ENCODE results near the gene ABCC11.

Gene ABCC11

GRCh38 chr16:48220891-48221290 is 26.4 kb downstream of the ABCC11 start:
- TF ChIP-seq POLR2AphosphoS5 (IDR thresholded peaks at IDR 0.05; ENCODE audit: low read depth, low read length), result no peak
- TF ChIP-seq TAF1 (IDR thresholded peaks at IDR 0.05; ENCODE audit: borderline replicate concordance, low read depth, low read length), result no peak
- TF ChIP-seq POLR2A (IDR thresholded peaks at IDR 0.05; ENCODE audit: low read depth, low read length), result no peak
- FAIRE-seq, result no peak
- no peak for DNase-seq (ENCODE audit: insufficient read length)

GRCh38 chr16:48218473-48218872 is 28.9 kb downstream of the ABCC11 start:
- FAIRE-seq, result no peak
- TF ChIP-seq POLR2AphosphoS5 (IDR thresholded peaks at IDR 0.05; ENCODE audit: low read depth, low read length) (no peak), POLR2A (IDR thresholded peaks at IDR 0.05; ENCODE audit: low read depth, low read length) (no peak), TAF1 (IDR thresholded peaks at IDR 0.05; ENCODE audit: borderline replicate concordance, low read depth, low read length) (no peak)

DNA sequence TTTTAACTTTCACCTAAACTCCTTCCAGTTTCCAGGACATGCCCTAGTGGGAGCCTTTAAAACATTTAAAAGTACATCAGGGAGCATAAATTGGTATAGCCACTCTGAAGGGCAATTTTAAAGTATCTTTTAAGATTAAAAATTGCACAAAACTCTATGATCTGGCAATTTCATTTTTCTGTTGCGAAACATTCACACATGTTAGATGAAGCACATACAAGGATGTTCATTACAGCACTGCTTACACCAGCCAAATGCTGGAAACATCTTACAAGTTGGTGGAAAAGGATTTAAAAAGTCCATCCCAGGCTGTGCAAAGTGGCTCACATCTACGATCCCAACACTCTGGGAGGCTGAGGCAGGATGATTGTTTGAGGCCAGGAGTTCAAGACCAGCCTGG is 29.6 kb downstream of the ABCC11 start:
- no peak for FAIRE-seq
- DNase-seq (ENCODE audit: insufficient read length), result no peak
- no peak for TF ChIP-seq TAF1 (IDR thresholded peaks at IDR 0.05; ENCODE audit: borderline replicate concordance, low read depth, low read length)
- no peak for TF ChIP-seq POLR2AphosphoS5 (IDR thresholded peaks at IDR 0.05; ENCODE audit: low read depth, low read length)
- no peak for TF ChIP-seq POLR2A (IDR thresholded peaks at IDR 0.05; ENCODE audit: low read depth, low read length)

More at GRCh38 chr16:48218473-48218872, 28.9 kb downstream of the ABCC11 start:
- no peak for DNase-seq (ENCODE audit: insufficient read length)

DNA sequence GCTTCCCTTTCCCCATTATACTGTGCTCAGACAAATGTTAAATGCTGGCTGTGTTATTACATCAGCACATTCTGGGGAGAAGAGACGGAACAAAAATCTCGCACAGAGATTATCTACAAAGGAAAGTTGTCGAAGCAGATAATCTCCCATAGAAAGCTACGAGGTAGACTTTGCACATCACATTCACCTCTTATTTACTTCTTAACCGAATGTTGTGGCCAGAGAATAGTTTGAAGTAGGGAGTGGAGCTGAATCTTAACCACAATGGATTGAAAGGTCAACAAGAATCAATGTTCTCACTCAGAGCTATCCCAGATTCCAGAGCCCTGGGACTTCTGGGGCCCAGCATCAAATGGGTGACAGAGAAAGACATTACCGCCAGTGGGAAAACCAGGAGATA is 31.6 kb downstream of the ABCC11 start:
- FAIRE-seq (no peak), DNase-seq (ENCODE audit: insufficient read length) (no peak)
- no peak for TF ChIP-seq POLR2AphosphoS5 (IDR thresholded peaks at IDR 0.05; ENCODE audit: low read depth, low read length)
- no peak for TF ChIP-seq TAF1 (IDR thresholded peaks at IDR 0.05; ENCODE audit: borderline replicate concordance, low read depth, low read length)

DNA sequence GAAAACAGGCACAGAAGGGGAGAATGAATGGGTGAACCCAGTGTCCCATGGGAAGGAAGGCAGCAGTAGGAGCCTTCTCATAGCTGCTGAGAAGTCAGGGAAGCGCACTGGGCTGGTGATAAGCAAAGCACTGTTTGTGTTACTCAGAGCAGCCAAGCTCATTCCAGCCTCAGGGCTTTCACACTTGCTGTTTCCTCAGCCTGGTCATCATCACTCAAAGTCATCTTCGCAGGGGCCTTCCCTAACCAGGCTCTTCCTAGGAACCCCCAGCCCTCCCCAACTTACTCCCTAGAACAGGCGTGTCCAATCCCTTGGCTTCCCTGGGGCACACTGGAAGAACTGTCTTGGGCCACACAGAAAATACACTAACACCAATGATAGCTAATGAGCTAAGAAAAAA is 35.3 kb downstream of the ABCC11 start:
- DNase-seq (ENCODE audit: insufficient read length) (no peak), FAIRE-seq (no peak)
- no peak for TF ChIP-seq TAF1 (IDR thresholded peaks at IDR 0.05; ENCODE audit: borderline replicate concordance, low read depth, low read length)

DNA sequence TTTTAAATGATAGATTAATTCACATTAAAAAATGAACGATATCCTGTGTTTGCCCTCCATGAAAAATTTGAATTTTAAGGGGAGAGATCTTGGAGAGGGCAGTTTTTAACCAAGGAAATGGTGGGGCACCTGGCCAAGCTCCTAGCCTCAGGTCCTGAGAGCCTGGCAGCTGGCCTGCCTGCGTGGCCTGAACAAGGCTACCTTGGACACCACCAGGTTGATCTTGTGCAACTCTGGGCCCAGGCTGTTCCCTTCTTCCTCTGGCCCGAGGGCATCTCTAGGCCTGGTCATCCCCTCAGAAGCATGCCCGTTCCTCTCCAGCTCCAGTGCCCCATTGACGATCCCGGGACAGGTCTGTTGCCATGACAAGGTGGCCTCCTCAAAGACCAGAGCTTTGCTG is 36.6 kb downstream of the ABCC11 start:
- FAIRE-seq (no peak), DNase-seq (ENCODE audit: insufficient read length) (no peak)
- no peak for TF ChIP-seq POLR2AphosphoS5 (IDR thresholded peaks at IDR 0.05; ENCODE audit: low read depth, low read length)
- TF ChIP-seq TAF1 (IDR thresholded peaks at IDR 0.05; ENCODE audit: borderline replicate concordance, low read depth, low read length), result no peak
- no peak for TF ChIP-seq POLR2A (IDR thresholded peaks at IDR 0.05; ENCODE audit: low read depth, low read length)

DNA sequence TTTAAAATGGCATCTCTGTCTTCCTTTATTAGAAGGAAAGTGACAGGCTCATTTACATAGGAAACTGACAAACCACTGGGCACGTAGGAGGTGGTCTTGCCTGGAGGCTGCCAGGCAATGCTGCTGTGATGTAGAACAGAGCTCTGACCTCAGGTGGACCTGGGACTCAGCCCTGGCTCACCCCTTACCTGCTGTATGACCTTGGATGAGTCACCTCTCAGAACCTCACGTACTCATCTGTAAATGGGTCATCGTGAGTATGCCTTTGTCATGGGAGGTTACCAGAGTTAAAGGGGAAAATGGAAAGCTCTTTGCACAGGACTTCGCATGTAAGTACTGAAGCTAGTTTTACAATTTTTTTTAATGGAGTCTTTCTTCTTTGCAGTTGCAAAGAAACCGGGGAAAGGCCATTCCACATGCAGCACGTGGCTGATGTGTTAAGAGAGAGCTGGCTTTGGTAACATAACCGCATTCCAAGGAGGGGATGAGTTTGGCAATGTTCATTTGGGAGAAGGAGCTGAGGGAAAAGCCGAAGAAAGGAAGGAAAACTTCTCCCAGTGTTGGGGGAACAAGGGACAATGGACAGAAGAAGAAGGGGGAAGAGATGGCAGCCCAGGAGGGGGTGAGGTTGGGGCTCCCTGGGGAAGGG is 40.6 kb downstream of the ABCC11 start:
- TF ChIP-seq POLR2AphosphoS5 (IDR thresholded peaks at IDR 0.05; ENCODE audit: low read depth, low read length), result no peak
- no peak for TF ChIP-seq TAF1 (IDR thresholded peaks at IDR 0.05; ENCODE audit: borderline replicate concordance, low read depth, low read length)
- no peak for TF ChIP-seq POLR2A (IDR thresholded peaks at IDR 0.05; ENCODE audit: low read depth, low read length)
- FAIRE-seq, result no peak
- no peak for DNase-seq (ENCODE audit: insufficient read length)

DNA sequence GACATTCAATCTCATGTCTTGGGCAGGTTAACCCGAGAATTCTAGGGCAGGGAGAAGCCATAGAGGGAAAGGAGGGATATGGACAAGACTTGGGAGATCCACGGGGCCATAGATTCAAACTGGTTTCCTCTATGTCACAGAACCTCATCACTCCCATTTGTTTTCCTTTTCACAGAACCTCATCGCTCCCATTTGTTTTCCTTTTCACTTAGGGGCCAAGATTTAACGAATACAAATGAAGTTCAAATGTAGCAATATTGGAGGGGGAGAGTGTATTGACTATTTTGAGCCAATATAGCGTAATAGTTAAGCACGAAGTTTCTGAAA is 42.6 kb downstream of the ABCC11 start:
- TF ChIP-seq TAF1 (IDR thresholded peaks at IDR 0.05; ENCODE audit: borderline replicate concordance, low read depth, low read length) (no peak), POLR2AphosphoS5 (IDR thresholded peaks at IDR 0.05; ENCODE audit: low read depth, low read length) (no peak), POLR2A (IDR thresholded peaks at IDR 0.05; ENCODE audit: low read depth, low read length) (no peak)
- FAIRE-seq, result no peak

DNA sequence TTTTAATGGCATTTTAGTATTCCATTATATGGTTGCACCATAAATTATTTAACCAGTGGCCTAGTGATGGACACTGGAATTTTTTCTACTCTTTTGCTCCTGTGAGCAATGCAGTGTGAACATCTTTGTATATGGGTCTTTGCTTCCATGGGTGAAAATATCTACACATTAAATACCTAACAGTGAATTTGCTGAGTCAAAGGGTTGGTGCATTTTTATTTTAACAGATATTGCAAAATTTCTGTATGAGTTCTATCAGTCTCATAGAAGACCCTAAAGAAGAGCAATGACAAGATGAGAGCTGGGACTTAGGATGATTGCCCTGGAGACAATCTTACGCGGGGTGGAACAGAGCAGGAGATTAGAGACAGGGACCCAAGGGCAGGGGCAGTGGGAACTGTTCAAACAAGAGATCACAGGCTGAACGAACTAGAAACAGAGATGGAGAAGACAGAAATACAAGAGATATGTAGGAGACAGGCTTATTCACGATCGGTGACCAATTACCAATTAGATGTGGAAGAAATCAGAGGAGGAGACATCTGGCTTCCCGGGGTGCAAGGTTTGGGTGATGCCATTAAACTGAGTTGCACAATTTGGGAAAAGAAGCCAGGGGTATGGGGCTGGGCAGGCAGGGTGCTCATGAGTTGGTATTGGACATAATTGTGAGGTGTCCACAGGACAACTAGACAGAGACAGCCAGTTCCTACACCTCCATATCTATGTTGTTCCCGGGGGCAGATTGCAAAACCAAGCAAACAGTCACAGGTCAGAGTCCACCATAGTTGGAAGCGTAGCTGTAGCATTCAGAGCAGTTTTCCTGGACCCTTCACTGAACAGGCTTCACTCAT is 43.1 kb downstream of the ABCC11 start:
- TF ChIP-seq POLR2A (IDR thresholded peaks at IDR 0.05; ENCODE audit: low read depth, low read length), result no peak
- no peak for TF ChIP-seq TAF1 (IDR thresholded peaks at IDR 0.05; ENCODE audit: borderline replicate concordance, low read depth, low read length)
- no peak for TF ChIP-seq POLR2AphosphoS5 (IDR thresholded peaks at IDR 0.05; ENCODE audit: low read depth, low read length)
- DNase-seq (ENCODE audit: insufficient read length) (no peak), FAIRE-seq (no peak)

More for the DNA sequence above, 42.6 kb downstream of the ABCC11 start:
- no peak for DNase-seq (ENCODE audit: insufficient read length)

DNA sequence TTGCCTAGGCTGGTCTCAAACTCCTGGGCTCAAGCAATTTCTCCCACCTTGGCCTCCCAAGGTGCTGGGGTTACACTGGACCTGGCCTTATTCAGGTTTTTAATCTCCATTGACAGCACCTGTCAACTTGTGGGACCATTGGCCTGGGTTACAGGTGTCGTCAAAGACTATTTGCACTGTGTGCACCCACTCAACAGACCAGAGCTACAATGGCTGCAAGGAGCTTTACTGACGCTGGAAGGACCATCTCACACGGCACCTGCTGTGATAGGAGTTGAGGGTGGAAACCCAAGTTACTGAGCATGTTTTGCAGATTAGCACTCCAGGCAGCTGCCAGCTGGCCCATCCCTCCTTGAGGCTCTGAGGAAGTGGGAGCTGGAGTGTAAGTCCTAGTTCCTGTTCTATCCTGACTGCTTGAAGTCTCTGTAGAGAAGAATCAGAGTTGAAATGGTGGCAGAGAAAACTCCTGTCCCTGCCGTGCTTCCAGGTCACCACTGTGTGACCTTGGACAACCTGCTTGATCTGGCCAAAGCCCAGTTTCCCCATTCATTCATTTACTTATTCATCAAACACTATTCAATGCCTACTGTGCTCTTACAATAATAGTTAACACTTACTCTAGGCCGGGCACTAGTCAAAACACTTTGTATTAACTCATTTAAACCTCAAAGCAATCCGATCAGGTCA is 45.7 kb downstream of the ABCC11 start:
- no peak for FAIRE-seq
- no peak for DNase-seq (ENCODE audit: insufficient read length)
- TF ChIP-seq POLR2A (IDR thresholded peaks at IDR 0.05; ENCODE audit: low read depth, low read length) (no peak), POLR2AphosphoS5 (IDR thresholded peaks at IDR 0.05; ENCODE audit: low read depth, low read length) (no peak), TAF1 (IDR thresholded peaks at IDR 0.05; ENCODE audit: borderline replicate concordance, low read depth, low read length) (no peak)

GRCh38 chr16:48197294-48197693 is 50.0 kb downstream of the ABCC11 start:
- no peak for TF ChIP-seq POLR2AphosphoS5 (IDR thresholded peaks at IDR 0.05; ENCODE audit: low read depth, low read length)
- TF ChIP-seq TAF1 (IDR thresholded peaks at IDR 0.05; ENCODE audit: borderline replicate concordance, low read depth, low read length), result no peak
- TF ChIP-seq POLR2A (IDR thresholded peaks at IDR 0.05; ENCODE audit: low read depth, low read length), result no peak
- FAIRE-seq (no peak), DNase-seq (ENCODE audit: insufficient read length) (no peak)

All from GM12892 (cell line).